Frontal cortex (tissue), 4 donors: ENCODE measurements around the gene IGFL2. TPM values are rescaled to one million over a fixed set of nuclear protein-coding genes. Genes with fewer than 3 reads are reported as not detected.
"Not testable (repeated sequence)": the region's sequence is repeated elsewhere in the genome, so short reads cannot be mapped to it uniquely, and the experiment has no call there.

ENCODE experiments used
- DNase-seq, 2 donors: peaks; one replicate each; pipeline ENCODE4 v3.0.0; 2012; ENCODE audit warnings: low spot score in 2 of 2
- FAIRE-seq: peaks from 2 replicates; lab custom pipeline; 2012; peaks lifted over from hg19 to GRCh38; lab: Jason Lieb, UNC
- total RNA-seq: library from RNA; depleted of rRNA; stranded (reverse); fragments of >200 nt; gene quantifications from one replicate; pipeline ENCODE4 v1.2.3, GENCODE V29; 2014
- donor health status: control.
- donor health status: control.
- donor health status: control.

The IGFL2 gene
- 0.82 TPM for total RNA-seq

- DNase-seq (no peak), FAIRE-seq (no peak)
These were observed at the start of gene IGFL2 for GRCh38 chr19:46147791-46148288. TSS of gene IGFL2 (plus strand) at chr19:46148238. CDS start at chr19:46148279, 41 bp downstream.

GRCh38 chr19:46100344-46100743 lies 47.7 kb upstream of the IGFL2 start:
- DNase-seq (no peak), FAIRE-seq (no peak)

GRCh38 chr19:46101293-46101692 lies 46.7 kb upstream of the IGFL2 start:
- no peak for FAIRE-seq
- no peak for DNase-seq

- FAIRE-seq, DNase-seq: not testable (repeated sequence)
These were observed 45.7 kb upstream of the IGFL2 start for GRCh38 chr19:46102333-46102732.

DNA sequence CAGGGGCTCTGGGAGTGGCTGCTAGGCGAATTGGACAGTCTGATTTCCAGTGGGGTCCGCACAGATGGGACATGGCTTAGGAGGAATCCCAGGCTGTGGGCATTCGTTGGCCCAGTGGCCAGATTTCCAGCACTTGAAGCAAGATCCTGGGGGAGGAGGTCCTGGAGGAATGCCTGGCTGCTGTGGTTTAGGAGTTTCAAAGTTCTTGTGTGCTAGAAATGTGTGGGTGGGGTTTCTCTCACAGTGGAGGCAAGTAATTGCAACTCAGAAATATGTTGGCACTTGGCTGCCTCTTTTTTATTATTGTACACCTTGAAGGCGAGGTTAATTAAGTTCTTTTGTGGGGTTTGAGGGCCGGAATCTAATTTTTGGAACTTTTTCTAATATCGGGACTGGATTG lies 40.7 kb upstream of the IGFL2 start:
- DNase-seq (no peak), FAIRE-seq (no peak)

DNA sequence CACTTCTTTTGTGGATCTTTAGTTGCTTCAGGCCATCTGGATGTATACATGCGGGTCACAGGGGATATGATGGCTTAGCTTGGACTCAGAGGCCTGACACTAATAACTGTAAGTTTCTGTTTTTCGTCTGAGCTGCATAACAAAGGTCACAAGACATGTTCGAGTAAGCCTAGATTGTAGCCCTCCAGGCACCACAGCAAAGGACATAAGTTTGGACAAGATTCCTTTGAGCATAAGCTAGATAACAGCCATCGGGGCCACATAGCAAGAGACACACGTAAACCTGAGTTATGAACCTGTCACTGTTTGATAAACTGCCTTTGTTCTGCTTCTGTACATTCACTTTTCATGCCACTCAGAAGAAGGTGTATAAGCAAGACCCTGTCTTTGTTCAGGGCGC lies 38.2 kb upstream of the IGFL2 start:
- FAIRE-seq = no peak
- DNase-seq = no peak

- FAIRE-seq (no peak), DNase-seq (no peak)
These were observed 36.7 kb upstream of the IGFL2 start for GRCh38 chr19:46111376-46111775.

GRCh38 chr19:46112527-46112926 lies 35.5 kb upstream of the IGFL2 start:
- FAIRE-seq (no peak), DNase-seq (no peak)

GRCh38 chr19:46113726-46114125 lies 34.3 kb upstream of the IGFL2 start:
- DNase-seq (no peak), FAIRE-seq (no peak)

- no peak for DNase-seq
- FAIRE-seq = no peak
These were observed 32.5 kb upstream of the IGFL2 start for GRCh38 chr19:46115396-46116106.

DNA sequence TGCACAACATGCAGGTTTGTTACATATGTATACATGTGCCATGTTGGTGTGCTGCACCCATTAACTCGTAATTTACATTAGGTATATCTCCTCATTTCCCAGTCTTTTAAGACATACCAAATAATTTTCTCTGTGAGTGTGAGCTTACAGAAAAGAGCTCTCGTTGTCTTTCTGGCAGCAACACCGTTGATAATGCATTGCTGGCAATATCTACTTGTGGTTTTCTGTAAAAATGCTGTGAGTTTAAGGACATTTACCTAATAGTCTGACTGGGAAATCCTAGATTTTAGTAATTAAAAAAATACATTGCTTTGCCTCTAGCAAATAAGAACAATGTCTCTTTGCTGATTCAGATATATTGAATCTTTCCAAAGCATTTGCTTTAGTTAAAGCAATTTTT lies 31.9 kb upstream of the IGFL2 start:
- FAIRE-seq (no peak), DNase-seq (no peak)

DNA sequence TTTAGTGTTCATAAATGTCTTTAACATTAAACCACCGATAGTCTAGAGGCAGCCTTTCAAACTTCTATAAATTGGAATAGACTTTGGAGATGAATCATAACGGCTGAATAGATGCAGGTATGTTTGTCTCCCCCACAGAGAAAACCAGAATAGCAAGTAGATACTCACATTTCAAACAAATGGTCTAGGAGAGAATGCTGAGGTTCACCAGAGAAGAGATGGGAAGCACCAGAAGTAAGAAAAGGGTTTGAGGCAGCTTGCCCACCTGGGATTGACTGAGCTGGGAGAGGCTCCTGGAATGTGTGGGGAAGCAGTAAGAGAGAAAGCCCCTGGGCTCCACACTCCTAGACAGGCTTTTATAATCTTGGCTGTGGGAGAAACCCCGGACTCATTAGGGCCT lies 29.9 kb upstream of the IGFL2 start:
- FAIRE-seq (no peak), DNase-seq (no peak)

DNA sequence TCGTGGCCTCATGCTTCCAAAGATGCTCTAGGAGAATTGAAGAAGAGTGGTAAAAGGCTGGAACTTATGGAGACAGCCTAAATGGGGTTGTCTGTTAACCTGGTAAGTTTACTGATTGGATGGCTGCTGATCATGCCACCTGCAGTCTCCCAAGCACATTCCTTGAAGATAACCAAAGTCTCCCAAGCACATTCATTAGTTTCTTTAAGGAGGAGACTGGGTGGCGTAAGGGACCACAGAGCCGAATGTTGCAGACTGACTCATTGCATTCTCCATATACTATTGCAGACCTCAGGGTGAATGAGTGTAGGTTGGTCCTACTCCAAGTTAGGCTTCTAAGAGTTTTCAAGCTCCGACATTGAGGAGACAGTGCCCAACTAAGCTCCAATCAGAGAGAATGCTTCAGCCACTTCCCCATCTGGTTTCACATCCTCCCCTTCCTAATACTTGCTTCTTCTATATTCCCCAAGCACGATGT lies 23.4 kb upstream of the IGFL2 start, which contains the start of gene IGFL3:
TSS of gene IGFL3 (minus strand) at position 51 of the 478 bp plus-strand sequence. CDS start at position 12, 39 bp downstream.
- FAIRE-seq (no peak), DNase-seq (no peak)

GRCh38 chr19:46125447-46125846 lies 22.6 kb upstream of the IGFL2 start:
- FAIRE-seq (no peak), DNase-seq (no peak)

GRCh38 chr19:46126086-46126580 lies 21.9 kb upstream of the IGFL2 start:
- FAIRE-seq (no peak), DNase-seq (no peak)

DNA sequence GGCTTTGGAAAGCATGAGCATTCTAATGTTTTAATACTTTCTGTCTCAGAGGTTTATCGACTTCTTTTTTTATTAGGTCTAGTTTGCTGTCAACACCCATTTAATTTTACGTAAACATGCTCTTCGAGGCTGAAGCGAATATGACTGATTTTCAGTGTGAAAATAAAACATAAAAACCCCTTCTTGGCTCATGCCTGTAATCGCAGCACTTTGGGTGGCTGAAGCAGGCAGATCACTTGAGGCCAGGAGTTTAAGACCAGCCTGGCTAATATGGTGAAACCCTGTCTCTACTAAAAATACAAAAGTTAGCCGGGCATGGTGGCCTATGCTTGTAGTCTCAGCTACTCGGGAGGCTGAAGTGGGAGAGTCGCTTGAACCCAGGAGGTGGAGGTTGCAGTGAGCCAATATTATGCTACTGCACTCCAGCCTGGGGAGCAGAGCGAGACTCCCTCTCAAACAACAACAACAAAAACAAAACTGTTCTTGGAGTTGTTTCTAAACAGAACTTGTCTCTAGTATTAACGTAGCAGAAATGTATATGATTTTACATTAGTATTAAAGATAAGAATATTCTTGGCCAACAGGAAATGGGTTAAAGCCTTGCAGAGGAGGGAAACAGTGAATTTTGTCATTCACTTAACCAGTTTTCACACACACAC lies 16.4 kb upstream of the IGFL2 start:
- FAIRE-seq (no peak), DNase-seq (no peak)

GRCh38 chr19:46132508-46133100 lies 15.4 kb upstream of the IGFL2 start:
- no peak for FAIRE-seq
- no peak for DNase-seq

- no peak for FAIRE-seq
- no peak for DNase-seq
These were observed 14.9 kb upstream of the IGFL2 start for GRCh38 chr19:46133101-46133627.

- DNase-seq (no peak), FAIRE-seq (no peak)
These were observed 14.2 kb upstream of the IGFL2 start for GRCh38 chr19:46133777-46134241.

- no peak for FAIRE-seq
- DNase-seq = no peak
These were observed 13.5 kb upstream of the IGFL2 start for GRCh38 chr19:46134527-46134926.
